Astrocyte (in vitro differentiated cells and primary cell): ENCODE data around the gene EYA2.

Experiments
- EZH2 ChIP-seq: IDR thresholded peaks from 2 replicates; pipeline ENCODE4 v1.6.1; 2012; ENCODE audit warnings: mild to moderate bottlenecking, low read length, inconsistent platforms; ENCODE audit not compliant: insufficient read depth
- TF ChIP-seq, protein P1 (sequence below): IDR thresholded peaks from 2 replicates; pipeline ENCODE4 v1.5.1; 2011; ENCODE audit warnings: low read depth, mild to moderate bottlenecking, inconsistent platforms, low read length, moderate library complexity; ENCODE audit not compliant: insufficient read depth

DNA sequence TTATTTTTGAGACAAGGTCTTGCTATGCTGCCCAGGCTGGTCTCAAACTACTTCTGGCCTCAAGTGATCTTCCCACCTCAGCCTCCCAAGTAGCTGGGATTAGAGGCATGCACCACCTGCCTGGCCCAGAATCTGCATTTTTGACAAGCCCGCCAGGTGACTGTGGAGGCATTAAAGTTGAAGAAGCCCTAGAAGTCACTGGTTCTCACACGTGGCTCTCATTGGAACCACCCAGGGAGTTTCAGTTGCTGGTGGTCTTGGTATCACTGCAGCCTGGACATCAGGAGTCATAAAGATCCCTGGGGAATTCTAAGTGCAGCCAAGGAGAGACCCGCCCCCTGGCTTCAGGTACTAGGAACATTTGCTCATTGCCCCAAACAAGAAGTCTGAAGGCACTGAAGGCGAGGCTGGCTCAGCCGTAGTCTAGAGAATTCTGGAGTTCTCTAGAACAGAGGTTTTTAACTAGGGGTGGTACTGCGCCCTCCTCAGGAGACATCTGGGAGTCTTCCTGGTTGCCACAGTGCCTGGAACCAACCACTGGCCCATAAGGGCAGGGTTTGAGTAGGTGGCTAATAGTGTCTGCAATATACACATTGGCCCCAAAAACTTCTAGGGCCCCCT lies 279.1 kb downstream of the EYA2 start:
- TF ChIP-seq, protein P1, sequence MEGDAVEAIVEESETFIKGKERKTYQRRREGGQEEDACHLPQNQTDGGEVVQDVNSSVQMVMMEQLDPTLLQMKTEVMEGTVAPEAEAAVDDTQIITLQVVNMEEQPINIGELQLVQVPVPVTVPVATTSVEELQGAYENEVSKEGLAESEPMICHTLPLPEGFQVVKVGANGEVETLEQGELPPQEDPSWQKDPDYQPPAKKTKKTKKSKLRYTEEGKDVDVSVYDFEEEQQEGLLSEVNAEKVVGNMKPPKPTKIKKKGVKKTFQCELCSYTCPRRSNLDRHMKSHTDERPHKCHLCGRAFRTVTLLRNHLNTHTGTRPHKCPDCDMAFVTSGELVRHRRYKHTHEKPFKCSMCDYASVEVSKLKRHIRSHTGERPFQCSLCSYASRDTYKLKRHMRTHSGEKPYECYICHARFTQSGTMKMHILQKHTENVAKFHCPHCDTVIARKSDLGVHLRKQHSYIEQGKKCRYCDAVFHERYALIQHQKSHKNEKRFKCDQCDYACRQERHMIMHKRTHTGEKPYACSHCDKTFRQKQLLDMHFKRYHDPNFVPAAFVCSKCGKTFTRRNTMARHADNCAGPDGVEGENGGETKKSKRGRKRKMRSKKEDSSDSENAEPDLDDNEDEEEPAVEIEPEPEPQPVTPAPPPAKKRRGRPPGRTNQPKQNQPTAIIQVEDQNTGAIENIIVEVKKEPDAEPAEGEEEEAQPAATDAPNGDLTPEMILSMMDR: no peak
- no peak for TF ChIP-seq EZH2
